ENCODE results near the gene LMO4.

Gene LMO4

GRCh38 chr1:87328272-87329050, at the start of gene LMO4:
TSS of gene LMO4 (plus strand) at chr1:87328880. CDS start at chr1:87332016, 3,136 bp downstream.
- H3K36me3 ChIP-seq (ENCODE audit: insufficient read depth, low read length) = no peaks in the 10 kb centered on the region
- H3K9me3 ChIP-seq (ENCODE audit: low read length) = no peaks in the 10 kb centered on the region
- peak within 1 kb of the TSS; percentile 85 for H2AFZ ChIP-seq (ENCODE audit: low read depth, low read length)
- peaks cover 15% of the 10 kb centered on the region for H3K4me1 ChIP-seq (ENCODE audit: insufficient read depth, low read length)
- H3K27me3 ChIP-seq (ENCODE audit: insufficient read depth, low read length) = no peaks in the 10 kb centered on the region
- H3K4me3 ChIP-seq (ENCODE audit: low read length) = peak within 1 kb of the TSS; percentile 53

GRCh38 chr1:87279536-87279875, 49.2 kb upstream of the LMO4 start:
- Histone ChIP-seq H3K4me1 (ENCODE audit: insufficient read depth, low read length) (peaks cover 7% of the 10 kb centered on the region), H3K9me3 (ENCODE audit: low read length) (no peaks in the 10 kb centered on the region), H3K27me3 (ENCODE audit: insufficient read depth, low read length) (no peaks in the 10 kb centered on the region), H3K4me3 (ENCODE audit: low read length) (no peak overlapping the region), H3K36me3 (ENCODE audit: insufficient read depth, low read length) (no peaks in the 10 kb centered on the region), H2AFZ (ENCODE audit: low read depth, low read length) (no peak overlapping the region)

- Histone ChIP-seq H3K36me3 (ENCODE audit: insufficient read depth, low read length) (no peaks in the 10 kb centered on the region), H2AFZ (ENCODE audit: low read depth, low read length) (no peak overlapping the region), H3K4me1 (ENCODE audit: insufficient read depth, low read length) (peaks cover 7% of the 10 kb centered on the region), H3K4me3 (ENCODE audit: low read length) (no peak overlapping the region), H3K9me3 (ENCODE audit: low read length) (no peaks in the 10 kb centered on the region), H3K27me3 (ENCODE audit: insufficient read depth, low read length) (no peaks in the 10 kb centered on the region)
These were observed 48.6 kb upstream of the LMO4 start for GRCh38 chr1:87279966-87280535.

GRCh38 chr1:87284456-87285240, 44.0 kb upstream of the LMO4 start:
- Histone ChIP-seq H3K36me3 (ENCODE audit: insufficient read depth, low read length) (no peaks in the 10 kb centered on the region), H3K9me3 (ENCODE audit: low read length) (no peaks in the 10 kb centered on the region), H2AFZ (ENCODE audit: low read depth, low read length) (no peak overlapping the region), H3K4me1 (ENCODE audit: insufficient read depth, low read length) (no peaks in the 10 kb centered on the region), H3K27me3 (ENCODE audit: insufficient read depth, low read length) (no peaks in the 10 kb centered on the region), H3K4me3 (ENCODE audit: low read length) (no peak overlapping the region)

- Histone ChIP-seq H3K4me1 (ENCODE audit: insufficient read depth, low read length) (no peaks in the 10 kb centered on the region), H3K36me3 (ENCODE audit: insufficient read depth, low read length) (no peaks in the 10 kb centered on the region), H2AFZ (ENCODE audit: low read depth, low read length) (no peak overlapping the region), H3K27me3 (ENCODE audit: insufficient read depth, low read length) (peaks cover 3% of the 10 kb centered on the region), H3K4me3 (ENCODE audit: low read length) (no peak overlapping the region), H3K9me3 (ENCODE audit: low read length) (no peaks in the 10 kb centered on the region)
These were observed 37.6 kb upstream of the LMO4 start for GRCh38 chr1:87291107-87291506.

- peaks cover 3% of the 10 kb centered on the region for H3K27me3 ChIP-seq (ENCODE audit: insufficient read depth, low read length)
- no peaks in the 10 kb centered on the region for H3K9me3 ChIP-seq (ENCODE audit: low read length)
- H3K4me3 ChIP-seq (ENCODE audit: low read length) = no peak overlapping the region
- H2AFZ ChIP-seq (ENCODE audit: low read depth, low read length) = no peak overlapping the region
- no peaks in the 10 kb centered on the region for H3K36me3 ChIP-seq (ENCODE audit: insufficient read depth, low read length)
- no peaks in the 10 kb centered on the region for H3K4me1 ChIP-seq (ENCODE audit: insufficient read depth, low read length)
These were observed 35.8 kb upstream of the LMO4 start for GRCh38 chr1:87292684-87293493.

GRCh38 chr1:87294633-87295032, 34.0 kb upstream of the LMO4 start:
- Histone ChIP-seq H3K9me3 (ENCODE audit: low read length) (no peaks in the 10 kb centered on the region), H3K4me3 (ENCODE audit: low read length) (no peak overlapping the region), H3K36me3 (ENCODE audit: insufficient read depth, low read length) (no peaks in the 10 kb centered on the region), H3K4me1 (ENCODE audit: insufficient read depth, low read length) (no peaks in the 10 kb centered on the region), H2AFZ (ENCODE audit: low read depth, low read length) (no peak overlapping the region), H3K27me3 (ENCODE audit: insufficient read depth, low read length) (peaks cover 8% of the 10 kb centered on the region)

GRCh38 chr1:87295445-87296110, 33.1 kb upstream of the LMO4 start:
- H3K4me1 ChIP-seq (ENCODE audit: insufficient read depth, low read length) = no peaks in the 10 kb centered on the region
- H3K36me3 ChIP-seq (ENCODE audit: insufficient read depth, low read length) = no peaks in the 10 kb centered on the region
- no peak overlapping the region for H2AFZ ChIP-seq (ENCODE audit: low read depth, low read length)
- H3K9me3 ChIP-seq (ENCODE audit: low read length) = no peaks in the 10 kb centered on the region
- peaks cover 8% of the 10 kb centered on the region for H3K27me3 ChIP-seq (ENCODE audit: insufficient read depth, low read length)
- no peak overlapping the region for H3K4me3 ChIP-seq (ENCODE audit: low read length)

- Histone ChIP-seq H3K4me3 (ENCODE audit: low read length) (no peak overlapping the region), H3K4me1 (ENCODE audit: insufficient read depth, low read length) (no peaks in the 10 kb centered on the region), H3K27me3 (ENCODE audit: insufficient read depth, low read length) (peaks cover 6% of the 10 kb centered on the region), H3K9me3 (ENCODE audit: low read length) (no peaks in the 10 kb centered on the region), H3K36me3 (ENCODE audit: insufficient read depth, low read length) (no peaks in the 10 kb centered on the region), H2AFZ (ENCODE audit: low read depth, low read length) (no peak overlapping the region)
These were observed 32.5 kb upstream of the LMO4 start for GRCh38 chr1:87296206-87296605.

- H2AFZ ChIP-seq (ENCODE audit: low read depth, low read length) = no peak overlapping the region
These were observed 29.0 kb upstream of the LMO4 start for GRCh38 chr1:87299661-87300060.

GRCh38 chr1:87300628-87301027, 28.1 kb upstream of the LMO4 start:
- H3K4me1 ChIP-seq (ENCODE audit: insufficient read depth, low read length) = no peaks in the 10 kb centered on the region
- H3K27me3 ChIP-seq (ENCODE audit: insufficient read depth, low read length) = peaks cover 7% of the 10 kb centered on the region
- no peak overlapping the region for H2AFZ ChIP-seq (ENCODE audit: low read depth, low read length)
- H3K9me3 ChIP-seq (ENCODE audit: low read length) = no peaks in the 10 kb centered on the region
- H3K4me3 ChIP-seq (ENCODE audit: low read length) = no peak overlapping the region
- no peaks in the 10 kb centered on the region for H3K36me3 ChIP-seq (ENCODE audit: insufficient read depth, low read length)

More at GRCh38 chr1:87299661-87300060, 29.0 kb upstream of the LMO4 start:
- Histone ChIP-seq H3K36me3 (ENCODE audit: insufficient read depth, low read length) (no peaks in the 10 kb centered on the region), H3K9me3 (ENCODE audit: low read length) (no peaks in the 10 kb centered on the region), H3K4me1 (ENCODE audit: insufficient read depth, low read length) (no peaks in the 10 kb centered on the region), H3K4me3 (ENCODE audit: low read length) (no peak overlapping the region), H3K27me3 (ENCODE audit: insufficient read depth, low read length) (peaks cover 7% of the 10 kb centered on the region)

- no peaks in the 10 kb centered on the region for H3K9me3 ChIP-seq (ENCODE audit: low read length)
- no peak overlapping the region for H3K4me3 ChIP-seq (ENCODE audit: low read length)
- H3K4me1 ChIP-seq (ENCODE audit: insufficient read depth, low read length) = peaks cover 2% of the 10 kb centered on the region
- no peak overlapping the region for H2AFZ ChIP-seq (ENCODE audit: low read depth, low read length)
- H3K36me3 ChIP-seq (ENCODE audit: insufficient read depth, low read length) = no peaks in the 10 kb centered on the region
- peaks cover 10% of the 10 kb centered on the region for H3K27me3 ChIP-seq (ENCODE audit: insufficient read depth, low read length)
These were observed 23.5 kb upstream of the LMO4 start for GRCh38 chr1:87305151-87305550.
